Upper lobe of left lung (tissue), 4 donors: ENCODE measurements around the gene MATN3.

Experiments
- EP300 ChIP-seq, 4 donors: sonication (generic); formaldehyde crosslinking; IDR thresholded peaks; one replicate each; pipeline ENCODE4 v1.5.1; 2017; ENCODE audit warnings: antibody characterized with exemption in 4 of 4, control low read depth in 2 of 4
- POLR2A ChIP-seq, 4 donors: fragments of 450-650 bp; IDR thresholded peaks; one replicate each; pipeline ENCODE4 v1.5.1; 2016 to 2017; ENCODE audit warnings: antibody characterized with exemption in 4 of 4, mild to moderate bottlenecking in 2 of 4
- POLR2AphosphoS5 ChIP-seq, 2 donors: sonication (generic); formaldehyde crosslinking; IDR thresholded peaks; one replicate each; pipeline ENCODE4 v1.5.1; 2017; ENCODE audit warnings: antibody characterized with exemption in 2 of 2
- TF ChIP-seq, protein P1 (sequence below), 6 experiments: fragments of 450-650 bp in 4 of 6; fragments of 200-600 bp in 2 of 6; sonication (generic) in 2 of 6; IDR thresholded peaks; one replicate each; pipeline ENCODE4 v1.5.1; 2016 to 2019; ENCODE audit warnings: antibody characterized with exemption in 6 of 6

GRCh38 chr2:20061476-20061875 is 49.0 kb upstream of the MATN3 start:
- TF ChIP-seq, protein P1, sequence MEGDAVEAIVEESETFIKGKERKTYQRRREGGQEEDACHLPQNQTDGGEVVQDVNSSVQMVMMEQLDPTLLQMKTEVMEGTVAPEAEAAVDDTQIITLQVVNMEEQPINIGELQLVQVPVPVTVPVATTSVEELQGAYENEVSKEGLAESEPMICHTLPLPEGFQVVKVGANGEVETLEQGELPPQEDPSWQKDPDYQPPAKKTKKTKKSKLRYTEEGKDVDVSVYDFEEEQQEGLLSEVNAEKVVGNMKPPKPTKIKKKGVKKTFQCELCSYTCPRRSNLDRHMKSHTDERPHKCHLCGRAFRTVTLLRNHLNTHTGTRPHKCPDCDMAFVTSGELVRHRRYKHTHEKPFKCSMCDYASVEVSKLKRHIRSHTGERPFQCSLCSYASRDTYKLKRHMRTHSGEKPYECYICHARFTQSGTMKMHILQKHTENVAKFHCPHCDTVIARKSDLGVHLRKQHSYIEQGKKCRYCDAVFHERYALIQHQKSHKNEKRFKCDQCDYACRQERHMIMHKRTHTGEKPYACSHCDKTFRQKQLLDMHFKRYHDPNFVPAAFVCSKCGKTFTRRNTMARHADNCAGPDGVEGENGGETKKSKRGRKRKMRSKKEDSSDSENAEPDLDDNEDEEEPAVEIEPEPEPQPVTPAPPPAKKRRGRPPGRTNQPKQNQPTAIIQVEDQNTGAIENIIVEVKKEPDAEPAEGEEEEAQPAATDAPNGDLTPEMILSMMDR (IDR thresholded peaks at IDR 0.05): no peak
- TF ChIP-seq POLR2A (IDR thresholded peaks at IDR 0.05) (no peak), EP300 (IDR thresholded peaks at IDR 0.05) (no peak), POLR2AphosphoS5 (IDR thresholded peaks at IDR 0.05) (no peak)
